ENCODE measurements around the gene WTAP. TPM values are rescaled to one million over a fixed set of nuclear protein-coding genes. Genes with fewer than 3 reads are reported as not detected.

The WTAP gene
- total RNA-seq, 1 donor = 159 TPM

DNA sequence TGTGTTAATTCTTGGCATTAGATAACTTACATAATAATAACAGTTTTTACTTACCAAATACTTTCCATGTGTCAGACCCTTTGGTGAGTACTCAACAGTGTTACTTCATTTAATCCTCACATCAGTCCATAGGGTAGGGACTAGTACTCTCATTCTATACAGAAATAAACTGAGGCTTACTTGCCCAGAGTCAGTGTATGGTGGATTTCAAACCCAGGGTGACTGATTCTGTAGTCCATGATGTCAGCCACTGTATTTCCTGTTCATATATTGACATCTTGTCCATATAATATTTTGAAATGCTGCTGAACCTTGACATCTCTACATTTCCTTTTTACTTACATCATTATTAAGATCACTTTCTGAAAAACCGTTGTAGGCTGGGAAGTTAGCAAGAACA lies 70.2 kb downstream of the WTAP start:
- TF ChIP-seq, protein P1, sequence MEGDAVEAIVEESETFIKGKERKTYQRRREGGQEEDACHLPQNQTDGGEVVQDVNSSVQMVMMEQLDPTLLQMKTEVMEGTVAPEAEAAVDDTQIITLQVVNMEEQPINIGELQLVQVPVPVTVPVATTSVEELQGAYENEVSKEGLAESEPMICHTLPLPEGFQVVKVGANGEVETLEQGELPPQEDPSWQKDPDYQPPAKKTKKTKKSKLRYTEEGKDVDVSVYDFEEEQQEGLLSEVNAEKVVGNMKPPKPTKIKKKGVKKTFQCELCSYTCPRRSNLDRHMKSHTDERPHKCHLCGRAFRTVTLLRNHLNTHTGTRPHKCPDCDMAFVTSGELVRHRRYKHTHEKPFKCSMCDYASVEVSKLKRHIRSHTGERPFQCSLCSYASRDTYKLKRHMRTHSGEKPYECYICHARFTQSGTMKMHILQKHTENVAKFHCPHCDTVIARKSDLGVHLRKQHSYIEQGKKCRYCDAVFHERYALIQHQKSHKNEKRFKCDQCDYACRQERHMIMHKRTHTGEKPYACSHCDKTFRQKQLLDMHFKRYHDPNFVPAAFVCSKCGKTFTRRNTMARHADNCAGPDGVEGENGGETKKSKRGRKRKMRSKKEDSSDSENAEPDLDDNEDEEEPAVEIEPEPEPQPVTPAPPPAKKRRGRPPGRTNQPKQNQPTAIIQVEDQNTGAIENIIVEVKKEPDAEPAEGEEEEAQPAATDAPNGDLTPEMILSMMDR (IDR thresholded peaks at IDR 0.05; ENCODE audit: insufficient read depth, low read depth, low read length) = no peak
- no peak overlapping the region for H3K4me3 ChIP-seq (ENCODE audit: low read depth, low read length)
- no peak for DNase-seq (ENCODE audit: low read depth)

DNA sequence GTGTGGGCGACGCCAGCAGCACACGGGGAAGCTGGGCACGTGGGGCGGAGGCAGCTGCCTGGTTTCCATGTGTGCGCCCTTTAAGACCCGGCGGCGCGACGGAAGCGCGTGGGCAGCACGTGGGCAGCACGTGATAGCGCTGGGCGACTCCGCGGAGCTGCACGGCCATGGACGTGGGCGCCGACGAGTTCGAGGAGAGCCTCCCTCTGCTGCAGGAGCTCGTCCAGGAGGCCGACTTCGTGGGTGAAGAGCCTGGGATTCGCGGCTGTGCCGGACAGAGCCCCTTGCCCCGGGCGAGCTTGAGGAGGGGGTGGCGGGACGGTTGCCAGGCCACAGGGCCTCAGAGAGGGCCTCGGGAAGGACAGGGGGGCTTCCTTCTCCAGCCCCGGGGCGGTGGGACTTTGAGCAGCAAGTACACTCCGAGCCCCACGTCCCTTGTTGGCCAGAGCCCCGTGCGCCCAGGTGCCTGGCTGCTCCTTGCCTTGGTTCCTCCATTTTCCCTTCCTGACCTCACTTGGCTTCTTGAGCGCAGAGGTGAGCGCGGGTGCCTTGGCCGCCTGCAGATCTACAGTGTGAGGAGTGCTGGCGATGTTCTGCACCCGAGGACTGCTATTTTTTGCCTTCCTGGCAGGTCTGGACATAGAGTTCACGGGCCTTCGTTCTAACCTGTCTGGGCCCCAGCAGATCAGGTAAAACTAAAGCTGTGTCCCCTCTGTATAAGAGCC lies 73.0 kb downstream of the WTAP start, which contains the start of gene PNLDC1:
TSS of gene PNLDC1 (plus strand) at position 136 of the 725 bp plus-strand sequence. CDS start at position 168, 32 bp downstream.
- DNase-seq (ENCODE audit: low read depth) = no peak
- TF ChIP-seq, protein P1 (IDR thresholded peaks at IDR 0.05; ENCODE audit: insufficient read depth, low read depth, low read length) = no peak
- no peak within 1 kb of the TSS for H3K4me3 ChIP-seq (ENCODE audit: low read depth, low read length)

DNA sequence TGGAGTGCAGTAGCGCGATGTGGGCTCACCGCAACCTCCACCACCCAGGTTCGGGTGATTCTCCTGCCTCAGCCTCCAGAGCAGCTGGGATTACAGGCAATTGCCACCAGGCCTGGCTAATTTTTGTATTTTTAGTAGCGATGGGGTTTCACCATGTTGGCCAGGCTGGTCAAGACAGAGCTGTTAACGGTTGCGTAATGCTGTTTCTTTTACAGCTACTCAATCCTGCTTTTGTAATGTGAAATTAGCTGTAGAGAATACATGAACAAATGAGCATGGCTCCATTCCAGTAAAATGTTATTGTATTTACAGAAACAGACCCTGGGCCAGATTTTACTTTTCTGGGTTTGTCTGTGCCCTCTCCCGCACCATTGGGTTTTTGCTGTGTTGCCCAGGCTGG lies 74.6 kb downstream of the WTAP start:
- no peak overlapping the region for H3K4me3 ChIP-seq (ENCODE audit: low read depth, low read length)
- peak; percentile 30 for DNase-seq (ENCODE audit: low read depth)
- TF ChIP-seq, protein P1 (IDR thresholded peaks at IDR 0.05; ENCODE audit: insufficient read depth, low read depth, low read length) = no peak

DNA sequence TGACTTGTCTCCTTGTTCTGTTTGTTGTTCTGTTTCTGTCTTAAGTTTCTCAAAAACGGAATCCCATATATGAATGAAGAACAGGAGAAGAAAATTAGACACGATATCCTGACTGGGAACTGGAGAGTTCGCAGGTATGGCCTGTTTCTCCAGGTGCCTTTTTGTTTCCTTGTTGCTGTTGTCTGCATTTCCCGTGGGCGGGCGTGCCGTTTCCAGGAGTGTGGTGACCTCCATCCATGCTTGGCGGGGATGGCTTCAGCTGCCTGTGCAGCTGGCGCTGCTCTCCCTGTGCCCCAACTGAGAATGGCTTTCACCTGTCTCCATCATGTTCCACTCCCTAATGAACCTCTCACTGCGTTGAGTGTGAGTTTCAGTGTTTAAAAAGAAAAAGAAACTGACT lies 77.2 kb downstream of the WTAP start:
- DNase-seq (ENCODE audit: low read depth) = no peak
- TF ChIP-seq, protein P1 (IDR thresholded peaks at IDR 0.05; ENCODE audit: insufficient read depth, low read depth, low read length) = no peak

DNA sequence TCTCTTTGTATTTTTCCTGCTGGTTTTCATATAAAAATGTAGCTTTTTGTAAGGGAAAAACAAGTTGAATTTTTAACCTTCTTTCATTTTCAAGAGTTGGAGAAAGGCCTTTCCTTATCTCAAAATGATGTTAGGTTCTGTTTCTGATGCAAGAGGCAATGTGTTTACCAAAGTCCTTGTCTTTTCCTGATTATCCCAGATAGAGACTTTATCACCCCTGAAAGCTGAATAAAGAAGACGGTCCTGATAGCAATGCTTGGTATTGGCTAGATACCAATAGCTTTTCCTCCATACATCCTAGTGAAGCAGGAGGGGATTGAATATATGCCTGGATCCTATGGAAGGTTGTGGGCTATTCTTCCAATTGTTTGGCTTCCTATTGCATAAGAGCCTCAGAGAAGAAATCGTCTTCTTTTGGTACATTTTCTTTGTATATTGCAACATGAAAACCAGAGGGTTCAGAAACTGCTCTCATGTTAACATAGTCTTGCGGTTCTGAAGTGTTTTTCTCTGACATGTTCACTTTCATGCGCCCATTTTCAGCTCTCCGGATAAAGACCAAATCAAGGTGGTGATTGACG lies 78.2 kb downstream of the WTAP start:
- TF ChIP-seq, protein P1 (IDR thresholded peaks at IDR 0.05; ENCODE audit: insufficient read depth, low read depth, low read length) = no peak
- no peak for DNase-seq (ENCODE audit: low read depth)
- no peak overlapping the region for H3K4me3 ChIP-seq (ENCODE audit: low read depth, low read length)

More for the DNA sequence above, 77.2 kb downstream of the WTAP start:
- no peak overlapping the region for H3K4me3 ChIP-seq (ENCODE audit: low read depth, low read length)

Small RNAs within 50 kb of the gene (small RNA-seq; reads per million reads assigned to genes)
- gene RNU4ATAC18P (not detected), gene SNORA20 (650 reads per million, percentile 99 among the genes with 10 or more reads in this experiment), gene SNORA29 (not detected)

Other genes with a start within 250 kb of the WTAP start
- gene SOD2, start 34.3 kb upstream of the WTAP start, total RNA-seq = 200 and 775 TPM in 2 replicates
- 115 and 119 TPM in 2 replicates for gene ACAT2, start 34.5 kb downstream of the WTAP start, total RNA-seq
- 219 and 285 TPM in 2 replicates for gene TCP1, start 62.1 kb downstream of the WTAP start, total RNA-seq
- 97.3 and 107 TPM in 2 replicates for gene MRPL18, start 63.0 kb downstream of the WTAP start, total RNA-seq
- 0.32 TPM in 1 of 2 replicates, not detected in the other for gene PNLDC1, start 72.8 kb downstream of the WTAP start, total RNA-seq
- gene MAS1, start 163.5 kb downstream of the WTAP start, total RNA-seq = not detected in 2 replicates
- 130 and 132 TPM in 2 replicates for gene IGF2R, start 241.6 kb downstream of the WTAP start, total RNA-seq